ENCODE data around the gene SERHL2. TPM values are rescaled to one million over a fixed set of nuclear protein-coding genes. Genes with fewer than 3 reads are reported as not detected.
"Not testable (repeated sequence)": the region's sequence is repeated elsewhere in the genome, so short reads cannot be mapped to it uniquely, and the experiment has no call there.

SERHL2 gene
- total RNA-seq, 1 donor from 2014 or later = 5.6 TPM

DNA sequence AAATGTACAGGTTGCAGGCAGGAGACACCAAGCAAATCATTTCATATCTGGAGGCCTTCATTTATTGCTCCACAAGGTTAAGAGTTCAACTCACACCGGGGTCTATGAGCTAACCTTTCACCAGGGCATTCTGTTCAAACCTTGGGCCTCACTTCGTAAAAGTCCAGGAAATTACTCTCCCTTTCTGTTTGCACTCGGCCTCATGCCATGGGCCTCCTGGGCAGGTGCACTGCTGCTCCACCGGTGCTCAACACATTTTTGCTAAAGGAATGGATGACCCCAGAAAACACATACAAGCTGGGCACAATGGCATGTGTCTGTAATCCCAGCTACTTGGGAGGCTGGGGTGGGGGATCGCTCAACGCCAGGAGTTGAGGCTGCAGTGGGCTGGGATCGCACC is 17.6 kb upstream of the SERHL2 start:
- DNase-seq = no peak

DNA sequence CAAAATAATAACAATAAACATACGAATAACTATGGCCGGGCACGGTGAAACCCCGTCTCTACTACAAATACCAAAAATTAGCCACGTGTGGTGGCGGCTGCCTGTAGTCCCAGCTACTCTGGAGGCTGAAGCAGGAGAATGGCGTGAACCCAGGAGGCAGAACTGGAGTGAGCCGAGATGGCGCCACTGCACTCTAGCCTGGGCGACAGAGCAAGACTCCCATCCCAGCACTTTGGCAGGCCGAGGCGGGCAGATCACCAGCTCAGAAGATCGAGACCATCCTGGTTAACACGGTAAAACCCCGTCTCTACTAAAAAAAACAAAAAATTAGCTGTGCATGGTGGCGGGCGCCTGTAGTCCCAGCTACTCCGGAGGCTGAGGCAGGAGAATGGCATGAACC is 17.1 kb upstream of the SERHL2 start:
- DNase-seq = not testable (repeated sequence)

DNA sequence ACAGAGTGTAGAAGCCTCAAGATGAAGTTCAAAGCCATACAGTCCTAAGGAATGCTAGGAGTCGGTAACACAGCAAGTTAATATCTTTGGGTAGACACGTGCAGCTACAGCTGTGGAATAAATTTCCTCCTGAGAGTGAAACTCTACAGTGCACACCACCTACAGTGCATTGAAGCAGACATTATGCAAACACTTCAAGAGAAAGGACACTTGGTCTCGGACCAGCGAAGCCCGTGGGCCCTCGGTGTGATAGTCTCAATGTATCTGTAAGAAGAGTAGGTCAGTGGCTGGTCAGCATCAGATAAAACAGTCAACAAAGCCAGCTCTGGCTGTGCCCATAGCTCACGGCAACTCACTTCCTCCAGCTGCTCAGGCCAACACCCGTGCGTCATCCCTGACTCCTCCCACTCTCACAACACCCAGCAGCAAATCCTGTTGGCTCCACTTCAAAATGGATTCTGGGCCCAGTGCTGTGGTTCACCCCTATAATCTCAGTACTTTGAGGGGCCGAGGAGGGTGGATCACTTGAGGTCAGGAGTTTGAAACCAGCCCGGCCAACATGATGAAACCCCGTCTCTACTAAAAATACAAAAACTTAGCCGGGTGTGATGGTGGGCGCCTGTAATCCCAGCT is 16.4 kb upstream of the SERHL2 start:
- not testable (repeated sequence) for DNase-seq

DNA sequence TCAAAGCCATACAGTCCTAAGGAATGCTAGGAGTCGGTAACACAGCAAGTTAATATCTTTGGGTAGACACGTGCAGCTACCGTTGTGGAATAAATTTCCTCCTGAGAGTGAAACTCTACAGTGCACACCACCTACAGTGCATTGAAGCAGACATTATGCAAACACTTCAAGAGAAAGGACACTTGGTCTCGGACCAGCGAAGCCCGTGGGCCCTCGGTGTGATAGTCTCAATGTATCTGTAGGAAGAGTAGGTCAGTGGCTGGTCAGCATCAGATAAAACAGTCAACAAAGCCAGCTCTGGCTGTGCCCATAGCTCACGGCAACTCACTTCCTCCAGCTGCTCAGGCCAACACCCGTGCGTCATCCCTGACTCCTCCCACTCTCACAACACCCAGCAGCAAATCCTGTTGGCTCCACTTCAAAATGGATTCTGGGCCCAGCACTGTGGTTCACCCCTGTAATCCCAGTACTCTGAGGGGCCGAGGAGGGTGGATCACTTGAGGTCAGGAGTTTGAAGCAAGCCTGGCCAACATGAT is 14.5 kb upstream of the SERHL2 start:
- DNase-seq = not testable (repeated sequence)

DNA sequence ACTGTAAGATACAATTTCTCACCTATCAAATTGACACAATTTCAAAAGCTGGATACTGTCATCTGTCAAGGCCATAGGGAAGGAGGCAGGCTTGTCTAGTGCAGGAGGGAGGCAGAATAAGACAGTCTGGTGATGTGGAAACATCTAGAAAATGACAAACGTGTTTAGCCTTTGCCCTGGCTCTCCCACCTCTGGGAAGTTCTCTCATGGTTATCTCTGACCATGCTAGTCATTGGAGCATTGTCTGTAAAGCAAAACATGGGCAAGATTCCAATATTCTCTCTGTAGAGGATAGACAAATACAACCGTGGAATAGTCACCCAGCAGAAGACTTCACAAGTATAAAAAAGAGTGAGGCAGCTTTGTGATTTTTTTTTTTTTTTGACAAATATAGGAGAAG is 9.1 kb upstream of the SERHL2 start:
- no peak for DNase-seq

DNA sequence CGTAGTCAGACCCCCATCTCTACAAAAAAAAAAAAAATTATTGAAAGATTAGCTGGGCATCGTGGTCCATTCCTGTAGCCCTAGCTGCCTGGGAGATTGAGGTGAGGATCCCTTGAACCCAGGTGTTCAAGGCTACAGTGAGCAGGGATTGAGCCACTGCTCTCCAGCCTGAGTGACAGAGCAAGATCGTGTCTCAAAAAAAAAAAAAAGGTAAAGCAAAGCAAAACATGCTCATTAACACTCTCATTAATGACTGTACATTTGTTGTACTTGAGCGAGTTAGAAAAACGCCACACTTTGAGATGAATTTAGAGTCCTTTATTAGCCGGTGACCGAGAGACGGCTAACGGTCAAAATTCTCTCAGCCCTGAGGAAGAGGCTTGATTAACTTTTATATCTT is 6.2 kb upstream of the SERHL2 start:
- no peak for DNase-seq

DNA sequence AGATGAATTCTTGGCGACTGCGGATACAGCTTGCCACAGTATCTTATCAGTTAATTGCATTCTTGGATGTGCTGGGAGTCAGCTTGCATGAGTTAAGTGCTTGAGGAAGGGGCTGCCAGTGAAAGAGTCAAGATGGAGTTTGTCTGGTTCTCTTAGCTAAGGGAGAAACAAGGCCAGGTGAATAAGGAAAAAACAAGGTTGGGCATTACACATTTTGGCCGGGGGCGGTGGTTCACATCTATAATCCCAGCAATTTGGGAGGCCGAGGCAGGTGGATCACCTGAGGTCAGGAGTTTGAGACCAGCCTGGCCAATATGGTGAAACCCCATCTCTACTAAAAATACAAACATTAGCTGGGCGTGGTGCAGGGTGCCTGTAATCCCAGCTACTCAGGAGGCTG is 5.6 kb upstream of the SERHL2 start:
- DNase-seq = not testable (repeated sequence)

DNA sequence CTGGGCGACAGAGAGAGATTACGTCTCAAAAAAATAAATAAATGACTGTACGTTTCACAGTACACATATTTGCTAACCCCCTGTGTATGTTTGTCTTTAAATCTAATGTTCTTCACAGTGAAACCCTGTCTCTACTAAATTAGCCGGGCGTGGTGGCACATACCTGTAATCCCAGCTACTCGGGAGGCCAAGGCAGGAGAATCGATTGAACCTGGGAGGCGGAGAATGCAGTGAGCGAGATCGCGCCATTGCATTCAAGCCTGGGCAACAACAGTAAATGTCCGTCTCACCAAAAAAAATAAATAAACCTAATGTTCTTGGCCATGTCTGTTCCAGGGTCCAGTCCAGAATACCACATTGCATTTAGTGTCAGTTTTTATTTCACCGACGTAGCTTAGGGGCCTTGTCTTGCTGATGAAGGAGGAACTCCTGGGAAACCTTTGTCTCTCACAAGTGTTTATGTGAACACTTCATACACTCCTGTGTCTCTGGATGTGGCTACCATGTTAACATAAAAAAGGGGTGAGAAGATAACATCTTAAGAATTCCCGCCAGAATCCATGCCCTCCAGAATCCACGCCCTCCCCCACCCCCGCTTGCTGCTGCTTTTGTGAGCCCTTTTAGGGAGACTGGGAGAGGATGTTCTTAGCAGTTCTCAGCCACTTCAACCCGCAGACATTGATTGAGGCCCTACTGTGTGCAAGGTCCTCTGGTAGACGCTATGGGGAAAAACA is 5.0 kb upstream of the SERHL2 start:
- DNase-seq = no peak

DNA sequence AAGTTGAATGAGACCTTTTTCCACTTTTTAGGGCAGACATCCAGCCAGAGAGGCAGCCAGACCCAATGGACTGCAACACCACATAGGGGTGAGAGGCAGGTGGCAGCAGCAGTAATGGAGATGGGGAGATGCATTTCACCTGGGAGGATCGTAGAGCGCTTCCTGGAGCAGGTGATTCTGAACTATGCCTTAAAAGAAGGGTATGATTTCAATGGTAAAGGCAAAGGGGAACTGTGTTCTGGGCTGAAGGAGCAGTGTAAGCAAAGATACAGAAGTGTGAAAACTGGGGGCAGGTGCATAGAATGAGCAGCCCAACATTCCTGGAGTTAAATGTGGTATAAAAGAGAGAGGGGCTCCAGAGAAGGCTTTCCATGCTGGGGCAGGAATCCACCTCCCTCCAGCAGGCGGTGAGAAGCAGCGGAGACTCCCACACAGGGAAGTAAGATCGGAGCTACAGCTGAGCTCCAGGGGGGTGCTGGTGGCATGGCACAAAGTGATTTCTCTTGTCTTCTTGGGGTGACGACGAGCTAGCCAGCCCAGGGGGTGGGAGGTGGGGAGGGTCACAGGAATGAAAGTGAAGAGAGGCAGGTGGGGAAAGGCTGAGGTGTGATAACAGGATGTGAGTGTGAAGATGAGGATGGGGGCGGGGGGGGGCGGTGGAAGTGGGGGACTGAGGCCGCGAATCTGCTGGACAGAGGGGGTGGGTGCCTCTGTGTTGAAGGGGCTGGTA is 4.3 kb upstream of the SERHL2 start:
- DNase-seq = no peak

DNA sequence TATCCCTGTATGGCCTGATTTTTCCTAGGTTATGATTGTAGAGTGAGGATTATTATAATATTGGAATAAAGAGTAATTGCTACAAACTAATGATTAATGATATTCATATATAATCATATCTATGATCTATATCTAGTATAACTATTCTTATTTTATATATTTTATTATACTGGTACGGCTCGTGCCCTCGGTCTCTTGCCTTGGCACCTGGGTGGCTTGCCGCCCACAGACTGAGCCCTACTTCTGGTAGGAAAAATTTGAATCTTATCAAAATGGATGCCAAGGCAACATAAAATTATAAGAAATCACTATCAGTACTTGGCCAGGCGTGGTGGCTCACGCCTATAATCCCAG is 1.5 kb upstream of the SERHL2 start:
- not testable (repeated sequence) for DNase-seq

DNA sequence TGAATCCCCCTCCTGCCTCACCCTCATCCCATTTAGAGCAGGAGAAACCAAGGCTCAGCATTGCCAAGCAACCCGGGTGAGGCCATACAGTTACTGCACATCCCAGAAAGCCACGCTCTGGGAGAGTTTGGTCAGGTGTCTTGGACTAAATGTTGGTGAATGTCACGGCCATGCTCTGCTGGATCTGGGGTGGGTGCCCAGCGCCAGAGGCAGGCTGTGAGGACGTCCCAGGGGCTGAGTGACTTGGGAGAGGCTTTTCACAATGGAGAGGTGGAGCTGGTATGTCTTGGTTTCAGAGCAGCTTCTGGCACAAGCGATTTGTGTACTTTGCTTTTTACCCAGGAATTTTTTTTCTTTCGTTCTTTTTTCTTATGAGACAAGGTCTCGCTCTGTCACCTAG is 6.6 kb downstream of the SERHL2 start:
- DNase-seq = no peak

DNA sequence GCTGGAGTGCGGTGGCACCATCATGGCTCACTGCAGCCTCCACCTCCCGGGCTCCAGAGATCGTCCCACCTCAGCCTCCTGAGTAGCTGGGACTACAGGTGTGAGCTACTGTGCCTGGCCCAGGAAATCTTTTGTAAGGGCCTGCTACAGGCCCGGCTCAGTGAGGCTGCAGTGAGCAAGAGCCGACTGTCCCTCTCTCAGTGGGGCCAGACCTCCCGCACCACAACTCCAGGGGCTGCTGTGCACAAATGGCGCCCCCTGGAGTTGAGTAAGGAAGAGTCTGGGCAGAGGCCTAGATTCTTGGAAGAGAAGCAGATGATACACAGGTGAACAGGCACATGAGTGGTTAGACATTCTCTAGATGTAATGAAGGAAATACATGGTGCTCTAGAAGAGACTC is 7.0 kb downstream of the SERHL2 start:
- no peak for DNase-seq

DNA sequence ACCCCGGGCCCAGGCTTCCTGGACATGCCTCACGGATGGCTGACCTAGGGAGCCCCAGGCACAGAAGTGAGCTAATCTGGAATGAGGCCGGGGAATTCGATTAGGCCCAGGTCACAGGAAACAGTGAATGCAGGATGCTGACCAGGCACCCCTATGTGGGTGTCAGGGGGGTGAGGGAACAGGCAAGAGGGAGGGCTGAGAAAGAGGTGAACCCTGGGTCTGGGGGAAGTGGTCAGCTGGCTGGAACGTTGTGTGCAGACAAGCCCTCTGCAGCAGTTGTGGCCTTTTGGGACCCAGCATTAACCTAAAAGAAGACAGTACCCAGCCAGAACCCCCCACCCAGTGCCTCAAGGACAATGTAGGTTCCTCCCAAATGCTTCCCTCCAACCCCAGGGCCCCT is 8.1 kb downstream of the SERHL2 start:
- no peak for DNase-seq

DNA sequence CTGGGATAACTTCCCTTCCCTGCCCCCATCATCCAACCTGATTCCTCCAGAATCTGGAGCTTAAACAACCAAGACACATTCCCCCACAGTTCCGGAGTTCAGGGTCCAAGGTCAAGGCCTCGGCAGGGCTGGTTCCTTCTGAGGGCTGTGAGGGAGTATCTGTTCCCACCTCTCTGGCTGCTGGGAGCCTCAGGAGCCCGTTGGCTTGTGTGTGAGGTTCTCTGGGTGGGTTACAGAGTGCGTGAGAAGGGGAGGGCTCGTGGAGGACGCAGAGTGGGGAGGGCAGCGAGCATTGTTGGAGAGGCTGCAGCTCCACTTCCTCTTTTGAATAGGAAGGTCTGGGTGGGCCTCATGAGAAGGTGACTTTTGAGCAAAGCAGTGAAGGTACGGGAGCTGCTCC is 8.5 kb downstream of the SERHL2 start:
- no peak for DNase-seq

DNA sequence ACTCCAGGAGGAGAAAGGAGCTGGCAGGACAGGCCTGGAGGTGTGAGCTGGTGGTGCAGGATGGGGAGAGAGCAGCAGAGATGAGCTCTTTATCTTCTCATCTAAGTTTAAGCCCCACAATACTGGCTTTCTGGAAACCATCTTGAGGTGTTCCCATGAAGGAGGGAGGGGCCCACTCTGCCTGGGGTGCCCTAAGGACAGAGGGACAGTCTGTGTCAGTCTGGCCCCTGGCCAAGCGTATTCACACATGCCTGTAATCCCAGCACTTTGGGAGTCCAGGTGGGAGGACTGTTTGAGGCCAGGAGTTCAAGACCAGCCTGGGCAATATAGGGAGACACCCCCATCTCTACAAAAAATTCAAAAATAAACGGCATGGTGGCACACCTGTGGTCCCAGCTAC is 8.9 kb downstream of the SERHL2 start:
- DNase-seq = no peak

DNA sequence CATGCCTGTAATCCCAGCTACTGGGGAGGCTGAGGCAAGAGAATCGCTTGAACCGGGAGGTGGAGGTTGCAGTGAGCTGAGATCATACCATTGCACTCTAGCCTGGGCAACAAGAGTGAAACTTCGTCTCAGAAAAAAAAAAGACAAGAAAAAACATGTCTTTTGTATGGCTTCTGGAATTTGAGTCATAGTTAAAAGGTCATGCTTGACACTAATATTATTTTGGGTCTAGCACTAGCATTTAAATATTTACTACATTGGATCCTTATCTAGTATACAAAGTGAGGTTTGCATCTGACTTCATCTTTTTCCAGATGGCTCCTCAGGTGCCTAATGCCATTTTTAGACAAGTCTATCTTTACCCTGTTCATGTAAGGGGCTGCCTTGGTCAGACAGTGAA is 10.2 kb downstream of the SERHL2 start:
- DNase-seq = not testable (repeated sequence)

DNA sequence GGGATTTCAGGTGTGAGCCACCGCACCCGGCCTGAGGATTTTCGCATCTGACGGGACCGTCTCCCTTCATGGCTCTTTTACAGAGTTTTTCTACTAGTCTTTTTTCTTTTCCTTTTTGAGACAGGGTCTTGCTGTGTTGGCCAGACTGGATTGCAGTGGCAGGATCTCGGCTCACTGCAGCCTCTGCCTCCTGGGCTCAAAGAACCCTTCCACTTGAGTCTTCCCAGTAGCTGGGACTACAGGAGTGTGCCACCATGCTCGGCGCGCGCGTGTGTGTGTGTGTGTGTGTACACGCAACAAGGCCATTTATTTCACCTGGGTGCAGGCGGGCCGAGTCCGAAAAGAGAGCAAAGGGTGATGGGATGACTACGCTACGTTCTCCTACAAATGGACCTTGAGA is 10.9 kb downstream of the SERHL2 start:
- no peak for DNase-seq

DNA sequence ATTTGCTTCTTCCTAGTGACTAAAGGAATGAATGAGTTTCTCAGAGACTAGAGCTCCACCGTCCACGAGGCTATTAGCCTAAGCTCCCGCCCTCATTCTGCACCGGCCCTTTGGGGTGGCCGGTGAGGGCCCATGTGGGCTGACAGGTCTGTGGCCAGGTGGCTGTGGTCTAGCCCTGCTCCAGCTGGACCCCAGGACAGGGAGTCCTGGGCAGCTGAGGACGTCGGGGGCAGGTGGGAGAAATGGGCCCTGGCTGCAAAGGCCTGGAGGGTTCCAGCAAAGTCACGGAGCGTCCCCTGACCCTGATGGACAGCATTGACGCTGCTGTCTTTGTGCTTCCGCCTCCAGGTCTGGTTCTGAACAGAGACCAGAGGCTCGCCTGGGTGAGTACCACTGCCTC is 12.2 kb downstream of the SERHL2 start:
- DNase-seq = no peak

DNA sequence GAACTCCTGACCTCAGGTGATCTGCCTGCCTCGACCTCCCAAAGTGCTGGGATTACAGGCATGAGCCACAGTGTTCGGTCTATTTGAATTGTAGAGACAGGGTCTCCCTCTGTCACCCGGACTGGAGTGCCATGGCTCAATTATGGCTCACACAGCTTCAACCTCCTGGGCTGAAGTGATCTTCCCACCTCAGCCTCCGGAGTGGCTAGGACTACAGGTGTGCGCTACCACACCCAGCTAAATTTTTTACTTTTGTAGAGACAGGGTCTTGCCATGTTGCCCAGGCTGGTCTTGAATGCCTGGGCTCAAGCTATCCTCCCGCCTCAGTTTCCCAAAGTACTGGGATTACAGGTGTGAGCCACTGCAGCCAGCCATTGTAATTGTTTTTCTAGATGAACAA is 14.2 kb downstream of the SERHL2 start:
- DNase-seq = not testable (repeated sequence)

DNA sequence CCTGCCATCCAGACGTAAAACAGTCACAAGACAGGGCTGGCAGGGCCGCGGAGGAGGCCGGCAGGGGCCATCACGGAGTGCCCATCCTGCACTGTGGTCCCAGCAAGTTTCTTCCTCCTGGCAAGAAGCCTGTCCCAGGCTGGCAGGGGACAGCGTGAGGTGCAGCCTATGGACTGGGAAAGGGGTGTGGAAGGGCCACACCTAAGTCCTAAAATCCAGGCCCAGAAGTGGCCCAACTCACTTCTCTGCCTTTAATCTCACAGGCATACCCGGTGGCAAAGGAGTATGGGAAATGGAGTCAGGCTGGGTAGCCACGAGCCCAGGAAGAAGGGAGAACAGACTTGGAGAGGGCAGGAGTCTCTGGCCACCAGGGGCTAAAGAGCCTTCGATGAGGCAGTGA is 16.8 kb downstream of the SERHL2 start:
- not testable (repeated sequence) for DNase-seq

DNA sequence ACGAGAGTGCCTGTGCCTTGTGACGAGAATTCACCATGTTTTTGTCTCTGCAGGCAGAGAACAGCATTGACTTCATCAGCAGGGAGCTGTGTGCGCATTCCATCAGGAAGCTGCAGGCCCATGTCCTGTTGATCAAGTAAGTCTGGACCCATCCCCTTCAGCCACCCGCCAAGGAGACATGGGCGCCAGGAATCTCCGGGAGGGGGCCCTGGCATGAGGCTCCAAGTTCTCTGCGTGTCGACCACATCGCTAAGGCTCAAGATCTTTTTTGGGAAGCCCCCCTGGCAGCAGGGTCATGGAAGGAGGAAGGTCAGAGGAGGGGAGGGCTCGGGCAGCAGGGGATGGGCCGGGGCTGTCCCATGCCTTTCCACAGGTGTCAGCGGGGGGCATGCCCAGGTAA is 17.3 kb downstream of the SERHL2 start:
- not testable (repeated sequence) for DNase-seq

DNA sequence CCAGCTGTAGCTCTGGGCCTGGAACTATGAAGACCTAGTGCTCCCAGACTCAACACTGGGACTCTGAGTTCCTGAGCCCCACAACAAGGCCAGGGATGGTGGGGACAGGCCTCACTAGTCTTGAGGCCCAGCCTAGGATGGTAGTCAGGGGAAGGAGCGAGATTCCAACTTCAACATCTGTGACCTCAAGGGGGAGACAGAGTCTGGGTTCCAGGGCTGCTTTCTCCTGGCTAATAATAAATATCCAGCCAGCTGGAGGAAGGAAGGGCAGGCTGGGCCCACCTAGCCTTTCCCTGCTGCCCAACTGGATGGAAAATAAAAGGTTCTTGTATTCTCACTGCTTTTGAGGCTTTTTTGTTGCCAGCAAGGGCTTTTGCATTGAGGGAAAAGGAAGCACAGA is 20.3 kb downstream of the SERHL2 start:
- DNase-seq = not testable (repeated sequence)

DNA sequence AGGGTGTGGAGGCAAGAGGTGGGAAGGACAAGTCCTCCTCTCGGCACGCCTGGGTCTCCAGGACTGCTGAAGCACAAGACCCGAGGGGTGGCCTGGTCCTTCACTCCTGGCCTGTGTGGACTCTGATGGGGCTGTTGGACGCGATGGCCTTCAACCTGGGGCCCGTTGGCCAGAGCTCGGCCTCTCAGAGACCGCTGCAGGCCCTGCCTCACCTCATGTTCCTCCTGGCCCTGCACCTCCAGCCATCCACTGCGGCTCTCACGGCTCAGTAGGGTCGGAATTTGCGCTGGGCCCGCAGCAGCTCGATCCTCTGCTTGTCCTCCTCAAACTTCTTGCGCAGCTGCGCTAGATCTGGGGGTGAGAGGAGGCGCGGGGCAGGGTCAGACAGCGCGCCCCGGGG is 20.7 kb downstream of the SERHL2 start:
- not testable (repeated sequence) for DNase-seq

Measured in occipital lobe (tissue), 2 donors.